HUES48 (cell line): ENCODE data around the gene PRICKLE2.

ENCODE experiments used
- H3K27ac ChIP-seq: one replicate; pipeline ENCODE4 v1.7.0; 2013; ENCODE audit warnings: low read depth, low read length, inconsistent platforms
- H3K27me3 ChIP-seq: 2 replicates; pipeline ENCODE4 v1.6.1; 2013; ENCODE audit warnings: mild to moderate bottlenecking, low read length; ENCODE audit not compliant: control insufficient read depth, insufficient read depth
- H3K36me3 ChIP-seq: 2 replicates; pipeline ENCODE4 v1.6.1; 2013; ENCODE audit warnings: low read length; ENCODE audit not compliant: control insufficient read depth, insufficient read depth
- H3K4me1 ChIP-seq: 2 replicates; pipeline ENCODE4 v1.6.1; 2013; ENCODE audit warnings: mild to moderate bottlenecking, low read length; ENCODE audit not compliant: control insufficient read depth, insufficient read depth
- H3K4me3 ChIP-seq: 2 replicates; pipeline ENCODE4 v1.5.1; 2013; ENCODE audit warnings: mild to moderate bottlenecking, low read depth, low read length
- H3K9ac ChIP-seq: 2 replicates; pipeline ENCODE4 v1.6.1; 2013; ENCODE audit warnings: mild to moderate bottlenecking, low read depth, low read length, moderate library complexity
- H3K9me3 ChIP-seq: 2 replicates; pipeline ENCODE4 v1.6.1; 2013; ENCODE audit warnings: low read length; ENCODE audit not compliant: control insufficient read depth, insufficient read depth

Gene PRICKLE2

DNA sequence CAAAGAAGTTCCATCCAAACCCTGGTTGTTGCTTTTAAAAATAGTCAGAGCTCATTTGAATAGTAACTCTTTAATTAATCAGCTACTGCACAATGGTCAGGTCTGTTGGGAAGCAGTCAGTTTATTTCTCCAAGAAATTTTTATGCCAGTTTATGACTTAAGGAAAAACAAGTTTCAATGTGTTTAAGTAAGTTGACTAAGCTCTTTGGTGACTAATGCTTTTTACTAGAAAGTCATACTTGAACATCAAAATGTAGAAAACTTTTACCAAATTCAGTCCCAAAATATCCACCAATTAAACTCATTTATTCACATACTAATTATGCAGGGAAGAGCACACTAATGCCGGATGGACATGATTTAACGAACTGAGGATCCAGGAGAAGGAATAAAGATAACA, 22.1 kb downstream of the PRICKLE2 start:
- Histone ChIP-seq H3K27ac (no peak overlapping the region), H3K9ac (no peak overlapping the region), H3K4me3 (no peak overlapping the region), H3K27me3 (no peaks in the 10 kb centered on the region), H3K36me3 (no peaks in the 10 kb centered on the region; the same call in 1 of the 2 replicates), H3K9me3 (no peaks in the 10 kb centered on the region), H3K4me1 (peaks cover 5% of the 10 kb centered on the region; the same call in 1 of the 2 replicates)

GRCh38 chr3:64199932-64200331, 25.3 kb downstream of the PRICKLE2 start:
- Histone ChIP-seq H3K36me3 (no peaks in the 10 kb centered on the region; the same call in 1 of the 2 replicates), H3K9ac (no peak overlapping the region), H3K9me3 (no peaks in the 10 kb centered on the region), H3K4me3 (no peak overlapping the region), H3K4me1 (peaks cover 15% of the 10 kb centered on the region), H3K27ac (no peak overlapping the region), H3K27me3 (no peaks in the 10 kb centered on the region)

DNA sequence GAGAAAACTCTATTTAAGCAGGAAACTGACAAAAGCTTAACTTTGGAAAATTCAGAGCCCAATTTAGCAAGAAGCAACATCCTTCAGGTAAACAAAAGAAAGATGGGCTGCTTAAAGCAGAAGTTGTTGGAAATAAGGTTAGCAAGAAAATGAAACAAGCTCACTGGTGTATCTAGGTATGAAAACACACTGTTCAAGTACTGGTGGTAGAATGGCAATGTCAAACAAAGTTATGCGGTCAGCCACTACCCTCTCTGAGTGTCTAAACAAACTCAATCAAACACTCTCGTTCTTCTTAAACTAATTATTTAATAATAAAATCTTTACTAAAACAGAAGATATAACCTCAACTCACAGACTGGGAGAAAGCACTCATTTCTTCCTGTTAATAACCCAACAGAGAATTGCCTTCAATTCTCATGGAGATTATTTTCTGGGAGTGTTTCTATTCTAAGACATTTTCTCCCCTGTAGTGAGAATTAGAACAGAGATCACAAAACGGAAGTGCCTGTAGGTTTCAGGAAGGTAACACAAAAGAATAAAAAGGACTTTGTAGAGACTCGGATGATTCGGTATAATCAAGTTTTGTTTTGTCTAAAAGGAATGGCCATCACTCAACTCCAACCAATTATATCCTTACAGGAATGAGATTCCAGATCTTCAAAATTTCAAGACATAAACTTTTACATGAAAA, 28.9 kb downstream of the PRICKLE2 start:
- Histone ChIP-seq H3K27me3 (no peaks in the 10 kb centered on the region), H3K9ac (no peak overlapping the region), H3K4me3 (no peak overlapping the region), H3K36me3 (no peaks in the 10 kb centered on the region; the same call in 1 of the 2 replicates), H3K4me1 (peaks cover 15% of the 10 kb centered on the region), H3K27ac (peak overlapping the region; percentile 81), H3K9me3 (no peaks in the 10 kb centered on the region)

DNA sequence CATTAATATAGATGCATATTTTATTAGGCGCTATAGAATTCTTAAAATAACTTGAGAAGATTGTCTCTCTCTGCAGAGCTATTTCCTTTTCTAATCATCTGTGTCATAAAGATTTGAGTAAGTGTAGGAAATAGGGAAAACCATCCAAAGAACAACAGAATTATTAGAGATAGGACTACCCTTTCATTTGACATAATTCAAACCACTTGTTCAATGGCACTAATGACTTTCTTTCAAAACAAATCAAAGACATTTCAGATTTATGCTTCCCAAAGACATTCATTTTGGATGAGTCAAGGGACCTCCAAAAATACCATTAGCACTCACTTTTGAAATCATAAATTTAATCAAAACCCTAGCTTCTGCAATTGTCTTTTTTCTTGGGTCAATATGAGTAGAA, 29.5 kb downstream of the PRICKLE2 start:
- no peak overlapping the region for H3K9ac ChIP-seq
- H3K27ac ChIP-seq = peak overlapping the region; percentile 81
- H3K9me3 ChIP-seq = no peaks in the 10 kb centered on the region

GRCh38 chr3:64191822-64192221, 33.4 kb downstream of the PRICKLE2 start:
- no peaks in the 10 kb centered on the region for H3K9me3 ChIP-seq
- no peaks in the 10 kb centered on the region for H3K27me3 ChIP-seq
- no peak overlapping the region for H3K9ac ChIP-seq
- H3K27ac ChIP-seq = no peak overlapping the region
- no peak overlapping the region for H3K4me3 ChIP-seq
- H3K4me1 ChIP-seq = peaks cover 24% of the 10 kb centered on the region
- no peaks in the 10 kb centered on the region for H3K36me3 ChIP-seq

More for the DNA sequence above, 29.5 kb downstream of the PRICKLE2 start:
- Histone ChIP-seq H3K4me3 (no peak overlapping the region; the same call in 1 of the 2 replicates), H3K36me3 (no peaks in the 10 kb centered on the region; the same call in 1 of the 2 replicates), H3K4me1 (peaks cover 15% of the 10 kb centered on the region), H3K27me3 (no peaks in the 10 kb centered on the region)

DNA sequence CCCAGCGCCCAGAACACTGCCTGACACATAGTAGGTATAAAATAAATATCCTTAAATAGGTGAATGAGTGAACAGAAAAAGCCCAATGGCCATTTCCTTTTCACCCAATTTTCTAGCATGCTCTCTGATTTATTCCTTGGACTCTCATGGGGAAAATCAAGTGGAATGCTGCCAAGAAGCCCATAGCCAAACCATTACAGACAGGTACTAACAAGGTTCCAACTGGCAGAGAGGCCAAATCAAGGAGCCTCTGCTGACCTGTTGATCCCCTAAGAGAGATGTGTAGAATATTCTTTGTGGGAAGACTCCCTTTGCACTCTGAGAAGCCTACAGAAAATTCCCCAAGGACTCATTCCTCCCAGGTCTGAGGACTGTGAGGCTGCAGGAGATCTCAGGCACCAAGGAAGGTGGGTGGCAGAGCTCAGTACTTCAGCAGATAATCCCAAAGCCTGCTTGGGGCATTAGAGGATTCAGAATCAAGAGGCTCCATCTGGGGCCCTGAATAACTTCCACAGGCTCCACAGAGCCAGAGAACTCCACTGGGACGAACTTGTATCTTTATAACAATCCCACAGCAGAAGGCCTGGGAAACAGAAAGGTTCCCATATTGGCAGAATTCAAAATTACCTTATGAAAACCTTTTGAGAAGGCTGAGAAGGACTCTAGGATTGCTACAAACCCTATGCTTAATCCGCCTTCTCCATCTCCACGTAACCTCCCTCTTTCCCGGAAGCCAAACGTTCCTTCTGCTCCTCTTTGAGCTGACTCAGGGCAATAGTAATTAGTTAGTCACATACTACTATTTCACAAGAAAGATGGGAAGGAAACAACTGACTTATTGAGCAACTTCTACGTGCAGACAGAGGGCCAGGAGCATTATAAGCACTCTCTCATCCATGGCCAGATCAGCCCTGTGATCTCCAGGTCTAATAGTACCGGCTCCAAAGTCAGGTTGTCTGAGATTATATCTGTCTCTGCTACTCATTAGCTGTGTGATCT, 34.5 kb downstream of the PRICKLE2 start:
- Histone ChIP-seq H3K9me3 (no peaks in the 10 kb centered on the region), H3K4me3 (no peak overlapping the region), H3K36me3 (no peaks in the 10 kb centered on the region), H3K27ac (no peak overlapping the region), H3K27me3 (no peaks in the 10 kb centered on the region), H3K9ac (no peak overlapping the region), H3K4me1 (peaks cover 14% of the 10 kb centered on the region)

DNA sequence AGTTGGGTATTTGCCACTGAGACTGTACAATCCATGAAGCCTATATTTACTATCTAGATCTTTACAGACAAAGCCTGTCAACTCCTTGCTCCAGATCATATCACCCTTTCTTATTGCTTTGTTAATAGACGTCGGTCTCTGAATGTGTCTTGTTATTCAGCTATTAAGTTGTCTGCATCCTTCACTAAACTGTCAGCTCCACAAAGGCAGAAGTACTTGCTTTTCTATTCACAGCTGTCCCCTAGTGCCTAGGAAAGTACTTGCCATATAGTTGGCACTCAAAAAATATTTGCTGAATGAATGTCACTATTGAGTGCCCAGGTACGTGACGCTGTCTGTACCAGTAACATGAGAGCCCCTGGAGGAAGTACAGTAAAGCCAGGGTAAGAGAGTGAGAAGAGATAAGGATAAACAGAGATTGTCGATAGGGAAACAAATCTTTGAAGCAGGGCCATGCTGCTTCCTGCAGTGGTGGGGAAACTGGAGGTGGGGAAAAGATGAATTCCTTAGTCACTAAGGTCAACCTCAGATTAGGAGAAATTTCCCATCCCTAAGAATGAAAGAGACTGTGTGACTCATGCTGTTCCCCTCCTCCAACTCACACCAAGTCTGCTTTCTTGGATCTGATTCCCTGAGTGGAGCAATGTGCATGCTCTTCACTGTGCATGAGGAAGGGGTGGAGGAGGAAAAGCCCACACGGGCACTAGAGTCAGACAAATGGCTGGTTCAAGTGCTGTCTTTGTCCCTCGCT, 36.3 kb downstream of the PRICKLE2 start:
- Histone ChIP-seq H3K9me3 (no peaks in the 10 kb centered on the region), H3K36me3 (no peaks in the 10 kb centered on the region), H3K27ac (peak overlapping the region; percentile 77), H3K4me1 (peaks cover 12% of the 10 kb centered on the region), H3K9ac (no peak overlapping the region), H3K4me3 (no peak overlapping the region), H3K27me3 (no peaks in the 10 kb centered on the region)

- Histone ChIP-seq H3K36me3 (no peaks in the 10 kb centered on the region), H3K4me3 (no peak overlapping the region), H3K4me1 (peaks cover 12% of the 10 kb centered on the region), H3K27ac (no peak overlapping the region), H3K9me3 (no peaks in the 10 kb centered on the region), H3K27me3 (no peaks in the 10 kb centered on the region), H3K9ac (no peak overlapping the region)
Measured at GRCh38 chr3:64187065-64187959, 38.0 kb downstream of the PRICKLE2 start.

DNA sequence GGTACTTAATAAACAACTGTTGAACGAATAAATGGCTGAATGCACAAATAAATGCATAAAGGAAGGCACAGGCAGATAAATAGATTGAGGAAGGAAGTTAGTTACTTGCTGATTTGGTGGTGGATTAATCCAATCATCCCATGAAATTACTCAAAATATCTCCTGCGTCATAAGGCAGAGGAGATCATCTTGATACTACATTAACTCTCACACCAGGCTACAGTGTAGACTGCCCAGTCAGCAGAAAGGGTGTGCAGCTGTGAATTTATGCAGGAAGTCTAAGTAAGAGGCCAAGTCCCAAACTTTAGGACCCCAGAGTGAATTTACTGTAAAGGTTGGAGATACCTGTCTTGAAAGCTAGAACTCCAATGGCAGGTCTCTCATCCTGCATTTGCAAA, 38.6 kb downstream of the PRICKLE2 start:
- H3K27me3 ChIP-seq = no peaks in the 10 kb centered on the region
- H3K36me3 ChIP-seq = no peaks in the 10 kb centered on the region
- H3K27ac ChIP-seq = no peak overlapping the region
- H3K9ac ChIP-seq = no peak overlapping the region
- no peak overlapping the region for H3K4me3 ChIP-seq
- no peaks in the 10 kb centered on the region for H3K9me3 ChIP-seq
- peaks cover 12% of the 10 kb centered on the region for H3K4me1 ChIP-seq

- no peaks in the 10 kb centered on the region for H3K27me3 ChIP-seq
- H3K36me3 ChIP-seq = no peaks in the 10 kb centered on the region
- H3K27ac ChIP-seq = no peak overlapping the region
- H3K9ac ChIP-seq = no peak overlapping the region
- peaks cover 12% of the 10 kb centered on the region for H3K4me1 ChIP-seq
- H3K4me3 ChIP-seq = no peak overlapping the region
- H3K9me3 ChIP-seq = no peaks in the 10 kb centered on the region
Measured at GRCh38 chr3:64185436-64185835, 39.8 kb downstream of the PRICKLE2 start.
